WTC11 (cell line): ENCODE measurements around the gene SEC11A. TPM values are rescaled to one million over a fixed set of nuclear protein-coding genes. Genes with fewer than 3 reads are reported as not detected.

Experiments used
- ATAC-seq: fragments of 200-7000 bp; cut with Tn5 transposase; 2 replicates; pipeline ENCODE4 v1.10.0; 2021; ENCODE audit warnings: mild to moderate bottlenecking, moderate library complexity
- CTCF ChIA-PET: fragments of 300-600 bp; sonication (Branson Sonifier 250); formaldehyde crosslinking; loops from one replicate; lab custom pipeline; 2021; ENCODE audit warnings: antibody characterized with exemption; lab: Charles Lee
- POLR2A ChIA-PET: fragments of 350-600 bp; sonication (Branson Sonifier 250); formaldehyde crosslinking; loops from one replicate; lab custom pipeline; 2021; ENCODE audit warnings: antibody characterized with exemption; lab: Charles Lee
- DNase-seq: peaks from one replicate; pipeline ENCODE4 v3.0.0; 2021; ENCODE audit warnings: low spot score
- H3K27ac Mint-ChIP-seq: 2 replicates; pipeline ENCODE4 v1.8.0; 2021; ENCODE audit warnings: mixed read lengths
- H3K27me3 Mint-ChIP-seq: 2 replicates; pipeline ENCODE4 v1.8.0; 2021; ENCODE audit warnings: low read depth, mild to moderate bottlenecking, moderate library complexity, mixed read lengths
- H3K36me3 Mint-ChIP-seq: 2 replicates; pipeline ENCODE4 v1.8.0; 2021; ENCODE audit warnings: mixed read lengths
- H3K4me1 Mint-ChIP-seq: 2 replicates; pipeline ENCODE4 v1.8.0; 2022; ENCODE audit warnings: mixed read lengths
- H3K4me3 Mint-ChIP-seq: 2 replicates; pipeline ENCODE4 v1.8.0; 2021; ENCODE audit warnings: mild to moderate bottlenecking, moderate library complexity, mixed read lengths
- H3K9me3 Mint-ChIP-seq: 2 replicates; pipeline ENCODE4 v1.8.0; 2021; ENCODE audit warnings: mixed read lengths
- FOXP1 ChIP-seq: sonication (generic); formaldehyde crosslinking; IDR thresholded peaks from 2 replicates; pipeline ENCODE4 v1.8.0; 2022; ENCODE audit warnings: missing genetic modification reagents, mild to moderate bottlenecking, moderate library complexity, borderline replicate concordance
- JAZF1 ChIP-seq: fragments of 250-450 bp; sonication (Bioruptor Pico); IDR thresholded peaks from 2 replicates; pipeline ENCODE4 v1.9.0; 2021; ENCODE audit warnings: moderate library complexity, mild to moderate bottlenecking, inconsistent platforms
- MYBL2 ChIP-seq: sonication (generic); formaldehyde crosslinking; IDR thresholded peaks from 2 replicates; pipeline ENCODE4 v1.8.1; 2023; ENCODE audit warnings: mild to moderate bottlenecking, moderate library complexity, missing genetic modification reagents
- TEAD4 ChIP-seq: sonication (generic); formaldehyde crosslinking; IDR thresholded peaks from 2 replicates; pipeline ENCODE4 v1.8.0; 2022; ENCODE audit warnings: mild to moderate bottlenecking, missing genetic modification reagents
- total RNA-seq: library from RNA; stranded (reverse); gene quantifications from 3 replicates; pipeline ENCODE4 v1.2.3, GENCODE V29; 2021
- TF ChIP-seq, protein P1 (sequence below): sonication (generic); formaldehyde crosslinking; IDR thresholded peaks from 2 replicates; pipeline ENCODE4 v1.8.1; 2023; ENCODE audit warnings: mild to moderate bottlenecking, missing genetic modification reagents, borderline replicate concordance
- TF ChIP-seq, protein P2 (sequence below): fragments of 250-450 bp; sonication (Bioruptor Pico); conservative IDR thresholded peaks from 2 replicates; pipeline ENCODE4 v1.9.0; 2021; ENCODE audit warnings: mild to moderate bottlenecking
- TF ChIP-seq, protein P3 (sequence below): fragments of 200-600 bp; IDR thresholded peaks from 2 replicates; pipeline ENCODE4 v1.8.0; 2022; ENCODE audit warnings: antibody characterized with exemption
- TF ChIP-seq, protein P4 (sequence below): sonication (generic); formaldehyde crosslinking; IDR thresholded peaks from 2 replicates; pipeline ENCODE4 v1.8.1; 2022; ENCODE audit warnings: mild to moderate bottlenecking, missing genetic modification reagents, moderate library complexity, borderline replicate concordance
- TF ChIP-seq, protein P5 (sequence below): fragments of 250-450 bp; sonication (Bioruptor Pico); IDR thresholded peaks from 2 replicates; pipeline ENCODE4 v1.9.0; 2021; ENCODE audit warnings: mild to moderate bottlenecking, borderline replicate concordance

Gene SEC11A
- total RNA-seq, 1 experiment from 2014 or later, result 214 TPM

DNA sequence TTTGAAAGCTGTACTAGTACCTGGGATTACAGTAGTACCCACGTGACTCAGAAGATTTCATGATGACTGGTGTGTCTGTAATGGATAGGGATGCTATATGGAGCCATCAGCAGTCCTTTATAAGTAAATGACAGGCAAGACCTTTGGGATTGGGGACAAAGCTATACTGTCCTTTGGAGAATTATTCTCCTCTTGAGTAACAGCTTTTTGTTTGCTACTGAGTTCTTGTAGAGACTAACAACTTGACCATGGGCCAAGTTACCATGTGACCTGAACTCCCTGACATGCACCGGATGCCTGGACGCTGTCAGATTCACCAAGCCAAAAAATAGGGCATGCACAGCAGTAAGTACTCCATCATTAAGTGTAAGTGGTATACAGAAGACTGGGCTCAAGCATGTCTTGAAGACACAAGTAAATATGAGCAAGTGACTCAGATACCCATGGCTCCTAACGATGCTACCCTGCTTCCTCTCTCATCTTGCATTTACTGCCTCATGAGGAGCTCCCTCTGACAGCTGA lies 12.9 kb downstream of the SEC11A start:
- Mint-ChIP-seq H3K36me3 (no peaks in the 10 kb centered on the region), H3K4me1 (0 out of 2 replicates have a peak, but pooled peaks cover 2% of the 10 kb centered on the region), H3K9me3 (no peaks in the 10 kb centered on the region), H3K27ac (no peak overlapping the region), H3K4me3 (no peak overlapping the region), H3K27me3 (no peaks in the 10 kb centered on the region)
- ChIA-PET POLR2A (no interaction called here), CTCF (interaction anchor here (0.6 kb wide), 1 partner anchor 985 kb away, joined by 3 read pairs; no protein-coding TSS in a partner anchor)
- ATAC-seq (no peak), DNase-seq (no peak)
- TF ChIP-seq JAZF1 (CRISPR knock-in tag) (no peak), FOXP1 (CRISPR knock-in tag) (no peak), TEAD4 (CRISPR knock-in tag) (no peak), MYBL2 (no peak)
- TF ChIP-seq, protein P1, sequence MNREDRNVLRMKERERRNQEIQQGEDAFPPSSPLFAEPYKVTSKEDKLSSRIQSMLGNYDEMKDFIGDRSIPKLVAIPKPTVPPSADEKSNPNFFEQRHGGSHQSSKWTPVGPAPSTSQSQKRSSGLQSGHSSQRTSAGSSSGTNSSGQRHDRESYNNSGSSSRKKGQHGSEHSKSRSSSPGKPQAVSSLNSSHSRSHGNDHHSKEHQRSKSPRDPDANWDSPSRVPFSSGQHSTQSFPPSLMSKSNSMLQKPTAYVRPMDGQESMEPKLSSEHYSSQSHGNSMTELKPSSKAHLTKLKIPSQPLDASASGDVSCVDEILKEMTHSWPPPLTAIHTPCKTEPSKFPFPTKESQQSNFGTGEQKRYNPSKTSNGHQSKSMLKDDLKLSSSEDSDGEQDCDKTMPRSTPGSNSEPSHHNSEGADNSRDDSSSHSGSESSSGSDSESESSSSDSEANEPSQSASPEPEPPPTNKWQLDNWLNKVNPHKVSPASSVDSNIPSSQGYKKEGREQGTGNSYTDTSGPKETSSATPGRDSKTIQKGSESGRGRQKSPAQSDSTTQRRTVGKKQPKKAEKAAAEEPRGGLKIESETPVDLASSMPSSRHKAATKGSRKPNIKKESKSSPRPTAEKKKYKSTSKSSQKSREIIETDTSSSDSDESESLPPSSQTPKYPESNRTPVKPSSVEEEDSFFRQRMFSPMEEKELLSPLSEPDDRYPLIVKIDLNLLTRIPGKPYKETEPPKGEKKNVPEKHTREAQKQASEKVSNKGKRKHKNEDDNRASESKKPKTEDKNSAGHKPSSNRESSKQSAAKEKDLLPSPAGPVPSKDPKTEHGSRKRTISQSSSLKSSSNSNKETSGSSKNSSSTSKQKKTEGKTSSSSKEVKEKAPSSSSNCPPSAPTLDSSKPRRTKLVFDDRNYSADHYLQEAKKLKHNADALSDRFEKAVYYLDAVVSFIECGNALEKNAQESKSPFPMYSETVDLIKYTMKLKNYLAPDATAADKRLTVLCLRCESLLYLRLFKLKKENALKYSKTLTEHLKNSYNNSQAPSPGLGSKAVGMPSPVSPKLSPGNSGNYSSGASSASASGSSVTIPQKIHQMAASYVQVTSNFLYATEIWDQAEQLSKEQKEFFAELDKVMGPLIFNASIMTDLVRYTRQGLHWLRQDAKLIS (CRISPR knock-in tag), result no peak
- TF ChIP-seq, protein P2, sequence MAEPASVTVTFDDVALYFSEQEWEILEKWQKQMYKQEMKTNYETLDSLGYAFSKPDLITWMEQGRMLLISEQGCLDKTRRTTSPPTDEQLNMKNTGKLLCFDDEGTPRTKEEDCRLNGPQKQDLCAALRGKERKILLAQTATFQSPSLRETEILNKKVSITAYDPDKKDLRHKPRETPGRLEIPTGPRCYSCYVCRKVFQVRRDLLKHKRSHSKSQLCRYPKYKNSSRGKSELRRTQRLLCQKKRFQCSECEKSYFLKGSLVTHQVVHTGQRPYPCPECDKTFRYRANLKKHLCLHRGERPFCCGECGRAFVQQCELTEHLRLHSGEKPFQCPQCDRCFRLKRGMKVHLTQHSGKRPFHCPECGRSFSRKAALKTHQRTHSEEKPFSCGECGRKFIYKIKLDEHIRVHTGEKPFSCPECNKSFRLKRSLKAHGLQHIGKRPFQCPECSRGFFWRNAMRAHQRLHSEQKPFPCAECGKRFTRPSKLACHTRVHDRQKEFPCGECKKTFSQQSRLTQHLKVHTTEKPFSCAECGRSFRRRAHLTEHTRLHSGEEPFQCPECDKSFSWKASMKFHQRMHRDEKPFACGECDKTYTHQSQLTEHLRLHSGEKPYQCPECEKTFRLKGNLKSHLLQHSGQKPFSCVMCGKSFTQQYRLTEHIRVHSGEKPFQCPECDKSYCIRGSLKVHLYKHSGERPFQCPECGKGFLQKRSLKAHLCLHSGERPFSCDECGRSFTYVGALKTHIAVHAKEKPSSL (CRISPR knock-in tag), result no peak
- TF ChIP-seq, protein P3, sequence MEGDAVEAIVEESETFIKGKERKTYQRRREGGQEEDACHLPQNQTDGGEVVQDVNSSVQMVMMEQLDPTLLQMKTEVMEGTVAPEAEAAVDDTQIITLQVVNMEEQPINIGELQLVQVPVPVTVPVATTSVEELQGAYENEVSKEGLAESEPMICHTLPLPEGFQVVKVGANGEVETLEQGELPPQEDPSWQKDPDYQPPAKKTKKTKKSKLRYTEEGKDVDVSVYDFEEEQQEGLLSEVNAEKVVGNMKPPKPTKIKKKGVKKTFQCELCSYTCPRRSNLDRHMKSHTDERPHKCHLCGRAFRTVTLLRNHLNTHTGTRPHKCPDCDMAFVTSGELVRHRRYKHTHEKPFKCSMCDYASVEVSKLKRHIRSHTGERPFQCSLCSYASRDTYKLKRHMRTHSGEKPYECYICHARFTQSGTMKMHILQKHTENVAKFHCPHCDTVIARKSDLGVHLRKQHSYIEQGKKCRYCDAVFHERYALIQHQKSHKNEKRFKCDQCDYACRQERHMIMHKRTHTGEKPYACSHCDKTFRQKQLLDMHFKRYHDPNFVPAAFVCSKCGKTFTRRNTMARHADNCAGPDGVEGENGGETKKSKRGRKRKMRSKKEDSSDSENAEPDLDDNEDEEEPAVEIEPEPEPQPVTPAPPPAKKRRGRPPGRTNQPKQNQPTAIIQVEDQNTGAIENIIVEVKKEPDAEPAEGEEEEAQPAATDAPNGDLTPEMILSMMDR, result no peak
- TF ChIP-seq, protein P4, sequence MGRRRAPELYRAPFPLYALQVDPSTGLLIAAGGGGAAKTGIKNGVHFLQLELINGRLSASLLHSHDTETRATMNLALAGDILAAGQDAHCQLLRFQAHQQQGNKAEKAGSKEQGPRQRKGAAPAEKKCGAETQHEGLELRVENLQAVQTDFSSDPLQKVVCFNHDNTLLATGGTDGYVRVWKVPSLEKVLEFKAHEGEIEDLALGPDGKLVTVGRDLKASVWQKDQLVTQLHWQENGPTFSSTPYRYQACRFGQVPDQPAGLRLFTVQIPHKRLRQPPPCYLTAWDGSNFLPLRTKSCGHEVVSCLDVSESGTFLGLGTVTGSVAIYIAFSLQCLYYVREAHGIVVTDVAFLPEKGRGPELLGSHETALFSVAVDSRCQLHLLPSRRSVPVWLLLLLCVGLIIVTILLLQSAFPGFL (CRISPR knock-in tag), result no peak
- TF ChIP-seq, protein P5, sequence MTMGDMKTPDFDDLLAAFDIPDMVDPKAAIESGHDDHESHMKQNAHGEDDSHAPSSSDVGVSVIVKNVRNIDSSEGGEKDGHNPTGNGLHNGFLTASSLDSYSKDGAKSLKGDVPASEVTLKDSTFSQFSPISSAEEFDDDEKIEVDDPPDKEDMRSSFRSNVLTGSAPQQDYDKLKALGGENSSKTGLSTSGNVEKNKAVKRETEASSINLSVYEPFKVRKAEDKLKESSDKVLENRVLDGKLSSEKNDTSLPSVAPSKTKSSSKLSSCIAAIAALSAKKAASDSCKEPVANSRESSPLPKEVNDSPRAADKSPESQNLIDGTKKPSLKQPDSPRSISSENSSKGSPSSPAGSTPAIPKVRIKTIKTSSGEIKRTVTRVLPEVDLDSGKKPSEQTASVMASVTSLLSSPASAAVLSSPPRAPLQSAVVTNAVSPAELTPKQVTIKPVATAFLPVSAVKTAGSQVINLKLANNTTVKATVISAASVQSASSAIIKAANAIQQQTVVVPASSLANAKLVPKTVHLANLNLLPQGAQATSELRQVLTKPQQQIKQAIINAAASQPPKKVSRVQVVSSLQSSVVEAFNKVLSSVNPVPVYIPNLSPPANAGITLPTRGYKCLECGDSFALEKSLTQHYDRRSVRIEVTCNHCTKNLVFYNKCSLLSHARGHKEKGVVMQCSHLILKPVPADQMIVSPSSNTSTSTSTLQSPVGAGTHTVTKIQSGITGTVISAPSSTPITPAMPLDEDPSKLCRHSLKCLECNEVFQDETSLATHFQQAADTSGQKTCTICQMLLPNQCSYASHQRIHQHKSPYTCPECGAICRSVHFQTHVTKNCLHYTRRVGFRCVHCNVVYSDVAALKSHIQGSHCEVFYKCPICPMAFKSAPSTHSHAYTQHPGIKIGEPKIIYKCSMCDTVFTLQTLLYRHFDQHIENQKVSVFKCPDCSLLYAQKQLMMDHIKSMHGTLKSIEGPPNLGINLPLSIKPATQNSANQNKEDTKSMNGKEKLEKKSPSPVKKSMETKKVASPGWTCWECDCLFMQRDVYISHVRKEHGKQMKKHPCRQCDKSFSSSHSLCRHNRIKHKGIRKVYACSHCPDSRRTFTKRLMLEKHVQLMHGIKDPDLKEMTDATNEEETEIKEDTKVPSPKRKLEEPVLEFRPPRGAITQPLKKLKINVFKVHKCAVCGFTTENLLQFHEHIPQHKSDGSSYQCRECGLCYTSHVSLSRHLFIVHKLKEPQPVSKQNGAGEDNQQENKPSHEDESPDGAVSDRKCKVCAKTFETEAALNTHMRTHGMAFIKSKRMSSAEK (CRISPR knock-in tag), result no peak
